Liver (tissue), 2 donors: ENCODE results near the gene LHPP.

Source experiments
- TF ChIP-seq, protein P1 (sequence below): IDR thresholded peaks from 2 replicates; pipeline ENCODE4 v1.6.1; 2016; ENCODE audit warnings: antibody characterized with exemption, mild to moderate bottlenecking
- TF ChIP-seq, protein P2 (sequence below): fragments of 150-350 bp; IDR thresholded peaks from 2 replicates; pipeline ENCODE4 v1.5.1; 2017; ENCODE audit warnings: improper control_type of control experiment, low read depth, low read length; ENCODE audit not compliant: missing input control
- donor health status: healthy.

DNA sequence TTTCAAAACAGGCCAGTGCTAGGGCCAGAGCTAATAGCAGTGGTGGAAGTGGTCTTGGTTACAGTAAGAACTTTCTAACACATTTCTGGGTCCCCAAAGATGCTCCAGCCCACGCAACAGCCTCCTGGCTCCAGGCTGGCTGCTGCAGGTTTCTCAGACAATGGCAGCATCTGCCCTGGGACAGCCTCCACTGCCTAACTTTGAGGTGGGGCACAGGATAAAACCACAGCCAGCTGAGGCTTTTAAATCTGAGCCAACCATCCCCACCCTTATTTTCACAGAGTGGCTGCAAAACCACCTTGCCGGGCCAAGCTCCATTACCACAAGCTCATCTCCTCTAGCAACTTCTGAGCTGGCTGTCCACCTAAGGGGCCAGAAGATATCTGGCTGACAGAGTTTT lies 197.8 kb downstream of the LHPP start:
- TF ChIP-seq, protein P1, sequence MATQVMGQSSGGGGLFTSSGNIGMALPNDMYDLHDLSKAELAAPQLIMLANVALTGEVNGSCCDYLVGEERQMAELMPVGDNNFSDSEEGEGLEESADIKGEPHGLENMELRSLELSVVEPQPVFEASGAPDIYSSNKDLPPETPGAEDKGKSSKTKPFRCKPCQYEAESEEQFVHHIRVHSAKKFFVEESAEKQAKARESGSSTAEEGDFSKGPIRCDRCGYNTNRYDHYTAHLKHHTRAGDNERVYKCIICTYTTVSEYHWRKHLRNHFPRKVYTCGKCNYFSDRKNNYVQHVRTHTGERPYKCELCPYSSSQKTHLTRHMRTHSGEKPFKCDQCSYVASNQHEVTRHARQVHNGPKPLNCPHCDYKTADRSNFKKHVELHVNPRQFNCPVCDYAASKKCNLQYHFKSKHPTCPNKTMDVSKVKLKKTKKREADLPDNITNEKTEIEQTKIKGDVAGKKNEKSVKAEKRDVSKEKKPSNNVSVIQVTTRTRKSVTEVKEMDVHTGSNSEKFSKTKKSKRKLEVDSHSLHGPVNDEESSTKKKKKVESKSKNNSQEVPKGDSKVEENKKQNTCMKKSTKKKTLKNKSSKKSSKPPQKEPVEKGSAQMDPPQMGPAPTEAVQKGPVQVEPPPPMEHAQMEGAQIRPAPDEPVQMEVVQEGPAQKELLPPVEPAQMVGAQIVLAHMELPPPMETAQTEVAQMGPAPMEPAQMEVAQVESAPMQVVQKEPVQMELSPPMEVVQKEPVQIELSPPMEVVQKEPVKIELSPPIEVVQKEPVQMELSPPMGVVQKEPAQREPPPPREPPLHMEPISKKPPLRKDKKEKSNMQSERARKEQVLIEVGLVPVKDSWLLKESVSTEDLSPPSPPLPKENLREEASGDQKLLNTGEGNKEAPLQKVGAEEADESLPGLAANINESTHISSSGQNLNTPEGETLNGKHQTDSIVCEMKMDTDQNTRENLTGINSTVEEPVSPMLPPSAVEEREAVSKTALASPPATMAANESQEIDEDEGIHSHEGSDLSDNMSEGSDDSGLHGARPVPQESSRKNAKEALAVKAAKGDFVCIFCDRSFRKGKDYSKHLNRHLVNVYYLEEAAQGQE = no peak
- TF ChIP-seq, protein P2, sequence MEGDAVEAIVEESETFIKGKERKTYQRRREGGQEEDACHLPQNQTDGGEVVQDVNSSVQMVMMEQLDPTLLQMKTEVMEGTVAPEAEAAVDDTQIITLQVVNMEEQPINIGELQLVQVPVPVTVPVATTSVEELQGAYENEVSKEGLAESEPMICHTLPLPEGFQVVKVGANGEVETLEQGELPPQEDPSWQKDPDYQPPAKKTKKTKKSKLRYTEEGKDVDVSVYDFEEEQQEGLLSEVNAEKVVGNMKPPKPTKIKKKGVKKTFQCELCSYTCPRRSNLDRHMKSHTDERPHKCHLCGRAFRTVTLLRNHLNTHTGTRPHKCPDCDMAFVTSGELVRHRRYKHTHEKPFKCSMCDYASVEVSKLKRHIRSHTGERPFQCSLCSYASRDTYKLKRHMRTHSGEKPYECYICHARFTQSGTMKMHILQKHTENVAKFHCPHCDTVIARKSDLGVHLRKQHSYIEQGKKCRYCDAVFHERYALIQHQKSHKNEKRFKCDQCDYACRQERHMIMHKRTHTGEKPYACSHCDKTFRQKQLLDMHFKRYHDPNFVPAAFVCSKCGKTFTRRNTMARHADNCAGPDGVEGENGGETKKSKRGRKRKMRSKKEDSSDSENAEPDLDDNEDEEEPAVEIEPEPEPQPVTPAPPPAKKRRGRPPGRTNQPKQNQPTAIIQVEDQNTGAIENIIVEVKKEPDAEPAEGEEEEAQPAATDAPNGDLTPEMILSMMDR = no peak
